Measurements from ENCODE around the gene RARG.

Gene RARG

GRCh38 chr12:53231921-53232645 is at the start of gene RARG:
Gene RARG, minus strand, starts transcription at chr12:53232209. Its CDS starts 4,664 bp downstream, at chr12:53227545.
- peak in 1 of 2 experiments; percentile 40 for DNase-seq

GRCh38 chr12:53279888-53280498 is 48.0 kb upstream of the RARG start:
- DNase-seq: no peak

- DNase-seq: no peak
Measured at GRCh38 chr12:53279283-53279869, 47.4 kb upstream of the RARG start.

GRCh38 chr12:53277981-53278380 is 46.0 kb upstream of the RARG start:
- no peak for DNase-seq

- no peak for DNase-seq
Measured at GRCh38 chr12:53276511-53276910, 44.5 kb upstream of the RARG start.

GRCh38 chr12:53274445-53274844 is 42.4 kb upstream of the RARG start:
- DNase-seq: no peak

- DNase-seq: no peak
Measured at GRCh38 chr12:53268630-53269562, 36.9 kb upstream of the RARG start.

GRCh38 chr12:53267999-53268629 is 36.1 kb upstream of the RARG start, which contains the start of gene ESPL1:
Gene ESPL1, plus strand, starts transcription at chr12:53268299. Its CDS starts 468 bp downstream, at chr12:53268767.
- DNase-seq: peak; percentile 64 to 80

GRCh38 chr12:53267306-53267998 is 35.4 kb upstream of the RARG start:
- DNase-seq: no peak

GRCh38 chr12:53265783-53266182 is 33.8 kb upstream of the RARG start:
- no peak for DNase-seq

GRCh38 chr12:53259891-53260290 is 27.9 kb upstream of the RARG start:
- DNase-seq: no peak

- no peak for DNase-seq
Measured at GRCh38 chr12:53258541-53259539, 26.8 kb upstream of the RARG start.

- DNase-seq: no peak
Measured at GRCh38 chr12:53255996-53256395, 24.0 kb upstream of the RARG start.

GRCh38 chr12:53254816-53255545 is 23.0 kb upstream of the RARG start:
- DNase-seq: no peak

- no peak for DNase-seq
Measured at GRCh38 chr12:53253298-53253697, 21.3 kb upstream of the RARG start.

- no peak for DNase-seq
Measured at GRCh38 chr12:53252349-53252916, 20.4 kb upstream of the RARG start.

- peak; percentile 64 to 78 for DNase-seq
Measured at GRCh38 chr12:53251477-53252348, 19.7 kb upstream of the RARG start.

- no peak for DNase-seq
Measured at GRCh38 chr12:53245286-53245685, 13.3 kb upstream of the RARG start.
